HG02798 (cell line): ENCODE results near the gene ALDH9A1.
A peak's percentile ranks its signal among the peaks of the same experiment; 100 is the strongest.
"Not testable (repeated sequence)": the region's sequence is repeated elsewhere in the genome, so short reads cannot be mapped to it uniquely, and the experiment has no call there.

Experiments
- ATAC-seq: cut with Tn5 transposase; IDR thresholded peaks from one replicate; pipeline ENCODE4 v1.9.1; 2021; ENCODE audit warnings: mild to moderate bottlenecking; ENCODE audit not compliant: unreplicated experiment, poor library complexity

ALDH9A1 gene

GRCh38 chr1:165647970-165648369 lies 50.4 kb downstream of the ALDH9A1 start:
- no peak for ATAC-seq

GRCh38 chr1:165647517-165647916 lies 50.8 kb downstream of the ALDH9A1 start:
- no peak for ATAC-seq

- peak; percentile 41 for ATAC-seq
Measured at GRCh38 chr1:165645654-165646366, 52.6 kb downstream of the ALDH9A1 start.

GRCh38 chr1:165644064-165644735 lies 54.2 kb downstream of the ALDH9A1 start:
- ATAC-seq = no peak

- ATAC-seq = no peak
Measured at GRCh38 chr1:165641231-165641987, 57.0 kb downstream of the ALDH9A1 start.

GRCh38 chr1:165639821-165640623 lies 58.3 kb downstream of the ALDH9A1 start:
- ATAC-seq = no peak

- ATAC-seq = not testable (repeated sequence)
Measured at GRCh38 chr1:165638211-165638610, 60.2 kb downstream of the ALDH9A1 start.

- no peak for ATAC-seq
Measured at GRCh38 chr1:165637427-165637826, 60.9 kb downstream of the ALDH9A1 start.

GRCh38 chr1:165635823-165636222 lies 62.5 kb downstream of the ALDH9A1 start:
- no peak for ATAC-seq

- no peak for ATAC-seq
Measured at GRCh38 chr1:165635329-165635728, 63.0 kb downstream of the ALDH9A1 start.

- ATAC-seq = no peak
Measured at GRCh38 chr1:165634154-165634921, 64.0 kb downstream of the ALDH9A1 start.

GRCh38 chr1:165633614-165634013 lies 64.7 kb downstream of the ALDH9A1 start:
- ATAC-seq = no peak

GRCh38 chr1:165632491-165632890 lies 65.9 kb downstream of the ALDH9A1 start:
- no peak for ATAC-seq

- ATAC-seq = no peak
Measured at GRCh38 chr1:165632152-165632469, 66.3 kb downstream of the ALDH9A1 start.

- peak; percentile 24 for ATAC-seq
Measured at GRCh38 chr1:165631342-165632151, 66.8 kb downstream of the ALDH9A1 start.

- ATAC-seq = peak; percentile 91
Measured at GRCh38 chr1:165630629-165631341, 67.6 kb downstream of the ALDH9A1 start, which contains the start of gene MGST3. Gene MGST3 (plus strand): TSS chr1:165631234. CDS start chr1:165649848, 18,614 bp downstream.

- peak; percentile 2 for ATAC-seq
Measured at GRCh38 chr1:165629848-165630628, 68.3 kb downstream of the ALDH9A1 start.
